LNCaP clone FGC (cell line): Measurements from ENCODE around the gene HIVEP1.

ENCODE experiments used
- DNase-seq: peaks from one replicate; pipeline ENCODE4 v3.0.0-alpha.2; 2011; ENCODE audit warnings: low read depth
- H3K4me3 ChIP-seq: 2 replicates; pipeline ENCODE4 v1.5.1; 2011; ENCODE audit warnings: mild to moderate bottlenecking, low read depth, low read length, control low read depth
- TF ChIP-seq, protein P1 (sequence below): IDR thresholded peaks from 2 replicates; pipeline ENCODE4 v1.5.1; 2012; ENCODE audit warnings: mild to moderate bottlenecking; ENCODE audit not compliant: control insufficient read depth, insufficient read depth; ENCODE audit errors: extremely low read depth

Gene HIVEP1

DNA sequence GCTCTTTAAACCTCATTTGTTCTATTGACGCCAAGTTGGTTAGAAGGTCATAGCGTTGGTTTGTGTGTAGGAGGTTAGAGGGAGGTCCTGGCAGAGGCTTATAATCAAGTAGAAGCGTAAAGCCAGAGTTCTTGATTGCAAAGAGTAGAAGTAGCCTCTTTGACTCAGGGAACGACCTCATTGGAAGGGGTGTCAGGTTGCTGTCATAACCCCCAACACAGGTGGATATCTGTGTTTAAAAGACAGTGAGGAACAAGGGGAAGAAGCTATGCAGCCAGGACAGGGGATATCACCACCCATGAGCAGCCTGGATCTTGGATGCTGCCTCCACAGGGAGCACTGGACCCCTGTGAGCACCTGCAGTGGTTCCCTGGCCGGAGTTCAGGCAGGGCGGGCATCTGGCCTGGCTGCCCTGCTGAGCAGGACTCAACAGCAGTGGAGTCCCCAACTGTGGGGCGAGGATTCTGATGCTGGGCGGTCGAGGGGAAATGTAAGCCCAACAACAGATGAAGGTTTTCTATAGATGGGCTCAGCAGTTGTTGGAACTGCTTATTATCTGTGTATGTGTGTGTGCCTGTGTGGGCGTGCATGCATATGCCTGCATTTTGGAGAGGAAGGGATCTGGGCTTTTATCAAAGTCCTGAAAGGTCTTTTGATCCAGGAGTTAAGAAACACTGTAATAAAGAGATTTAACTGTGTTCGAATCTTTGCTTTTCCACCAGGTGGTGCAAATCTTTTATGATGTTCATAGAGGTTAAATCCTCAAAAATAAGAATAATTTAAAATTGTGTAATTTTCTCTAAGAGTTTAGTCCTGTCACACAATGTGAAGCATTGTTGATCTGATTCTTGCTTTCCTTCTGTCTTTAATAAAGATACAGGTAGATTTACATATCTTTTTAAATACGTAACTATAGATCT, 27.7 kb downstream of the HIVEP1 start:
- no peak overlapping the region for H3K4me3 ChIP-seq
- no peak for DNase-seq
- TF ChIP-seq, protein P1, sequence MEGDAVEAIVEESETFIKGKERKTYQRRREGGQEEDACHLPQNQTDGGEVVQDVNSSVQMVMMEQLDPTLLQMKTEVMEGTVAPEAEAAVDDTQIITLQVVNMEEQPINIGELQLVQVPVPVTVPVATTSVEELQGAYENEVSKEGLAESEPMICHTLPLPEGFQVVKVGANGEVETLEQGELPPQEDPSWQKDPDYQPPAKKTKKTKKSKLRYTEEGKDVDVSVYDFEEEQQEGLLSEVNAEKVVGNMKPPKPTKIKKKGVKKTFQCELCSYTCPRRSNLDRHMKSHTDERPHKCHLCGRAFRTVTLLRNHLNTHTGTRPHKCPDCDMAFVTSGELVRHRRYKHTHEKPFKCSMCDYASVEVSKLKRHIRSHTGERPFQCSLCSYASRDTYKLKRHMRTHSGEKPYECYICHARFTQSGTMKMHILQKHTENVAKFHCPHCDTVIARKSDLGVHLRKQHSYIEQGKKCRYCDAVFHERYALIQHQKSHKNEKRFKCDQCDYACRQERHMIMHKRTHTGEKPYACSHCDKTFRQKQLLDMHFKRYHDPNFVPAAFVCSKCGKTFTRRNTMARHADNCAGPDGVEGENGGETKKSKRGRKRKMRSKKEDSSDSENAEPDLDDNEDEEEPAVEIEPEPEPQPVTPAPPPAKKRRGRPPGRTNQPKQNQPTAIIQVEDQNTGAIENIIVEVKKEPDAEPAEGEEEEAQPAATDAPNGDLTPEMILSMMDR, result no peak

DNA sequence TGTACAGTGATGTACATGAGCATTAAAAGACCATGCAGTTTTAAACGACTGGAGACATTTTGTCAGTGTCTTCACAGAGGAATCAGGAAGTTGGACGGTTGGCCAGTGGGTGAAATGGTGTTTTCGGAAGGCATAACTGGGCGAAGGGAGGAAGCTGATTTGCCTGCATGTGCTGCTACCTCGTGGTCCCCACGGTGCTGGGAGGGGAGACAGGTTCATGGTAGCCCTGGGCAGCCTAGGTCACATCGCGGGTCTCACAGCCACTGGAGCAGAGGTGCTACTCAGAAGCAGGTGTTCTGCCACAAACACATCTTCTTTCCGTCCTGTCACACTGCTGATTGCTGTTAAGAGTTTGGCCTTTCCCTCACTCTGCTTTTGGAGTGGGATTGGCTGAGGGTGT, 35.2 kb downstream of the HIVEP1 start:
- H3K4me3 ChIP-seq, result no peak overlapping the region
- no peak for DNase-seq
- TF ChIP-seq, protein P1, result no peak

DNA sequence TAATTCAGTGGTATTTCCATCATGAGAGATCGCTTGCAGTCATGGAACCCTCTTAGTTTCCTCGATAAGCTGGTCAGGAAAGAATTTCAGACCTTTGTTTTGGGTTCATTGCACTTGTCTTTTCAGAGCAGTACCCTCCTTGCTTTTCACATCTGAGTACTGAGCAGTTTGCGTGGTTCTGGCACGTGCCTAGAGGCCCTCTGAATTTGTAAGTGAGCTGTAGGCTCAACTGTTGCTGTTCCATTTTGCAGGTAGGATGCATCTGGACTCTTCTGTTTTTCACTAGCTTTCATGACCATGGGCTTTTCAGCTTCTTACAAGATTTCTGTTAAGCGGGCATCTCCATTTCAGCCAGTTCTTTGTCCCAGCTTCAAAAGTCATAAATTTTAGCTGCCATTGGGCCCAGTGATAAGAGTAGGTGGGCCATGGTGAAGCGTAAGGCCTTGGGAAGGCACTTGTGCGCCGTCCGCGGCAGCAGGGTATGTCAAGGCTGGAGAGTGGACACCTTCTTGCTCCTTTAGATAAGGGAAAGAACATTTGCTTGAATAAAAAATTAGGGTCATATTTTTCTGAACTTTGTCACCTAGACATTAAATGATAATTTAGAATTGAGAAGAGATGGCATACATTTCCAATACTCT, 35.8 kb downstream of the HIVEP1 start:
- TF ChIP-seq, protein P1, result no peak
- H3K4me3 ChIP-seq, result no peak overlapping the region
- DNase-seq, result no peak

DNA sequence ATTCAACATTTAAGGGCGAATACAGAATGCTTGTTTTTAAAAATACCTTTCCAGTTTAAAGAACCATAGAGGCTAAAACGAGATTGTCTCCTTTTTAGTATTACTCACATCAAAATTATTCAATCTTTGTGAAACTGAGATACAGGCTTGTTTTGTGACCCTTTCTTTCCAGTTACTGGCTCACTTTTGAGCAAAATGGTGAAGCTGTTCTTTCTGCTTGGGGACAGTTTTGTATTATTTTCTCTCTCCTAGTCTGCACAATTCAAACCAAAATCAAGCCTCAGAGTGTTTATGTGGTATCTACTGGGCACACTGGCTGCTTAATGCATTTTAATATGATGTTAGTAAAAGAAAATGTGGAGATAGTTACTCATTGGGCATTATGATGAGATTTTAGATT, 36.5 kb downstream of the HIVEP1 start:
- TF ChIP-seq, protein P1, result no peak
- no peak for DNase-seq
- no peak overlapping the region for H3K4me3 ChIP-seq

DNA sequence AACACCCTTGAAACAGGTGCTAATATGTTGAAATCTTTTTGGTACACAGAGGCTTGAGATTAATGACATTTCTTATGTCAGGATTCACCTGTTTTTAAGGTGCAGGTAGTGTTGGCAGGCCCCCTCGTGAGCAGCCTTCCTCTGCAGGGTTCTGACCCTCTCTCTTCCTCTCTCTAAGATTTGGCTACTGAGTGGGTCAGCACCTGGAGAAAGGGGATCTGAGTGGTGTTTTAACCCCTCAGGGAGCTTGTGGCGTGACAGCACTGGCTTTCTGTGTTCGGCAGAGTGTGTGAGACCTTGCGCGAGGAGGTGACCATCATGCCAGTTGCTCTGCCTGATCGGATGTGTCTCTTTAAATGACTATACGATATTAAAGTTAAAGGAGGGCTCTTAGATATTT, 37.1 kb downstream of the HIVEP1 start:
- DNase-seq, result no peak
- no peak overlapping the region for H3K4me3 ChIP-seq
- TF ChIP-seq, protein P1, result no peak

DNA sequence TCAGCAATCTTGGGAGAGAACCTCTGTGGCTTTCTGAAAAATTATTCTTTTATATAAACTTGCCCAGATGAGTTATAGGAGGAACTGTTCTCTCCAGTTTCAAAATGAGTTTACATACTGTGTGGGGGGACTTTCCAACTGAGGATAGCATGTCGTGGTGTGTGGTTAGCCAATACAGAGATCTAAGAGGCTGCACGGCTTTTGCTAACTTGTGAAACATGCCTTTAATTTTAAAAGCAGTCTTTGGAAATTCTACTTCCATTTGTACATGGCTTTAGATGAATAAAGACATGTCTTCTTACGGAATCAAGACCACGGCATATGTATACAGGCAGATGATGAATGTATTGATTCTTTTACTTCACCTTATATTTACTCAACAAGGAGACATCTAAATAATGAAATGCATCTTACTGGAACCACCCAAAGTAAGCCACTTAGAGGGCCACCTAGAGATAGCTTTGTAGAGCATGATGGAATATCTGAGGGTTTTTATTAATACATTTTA, 39.8 kb downstream of the HIVEP1 start:
- TF ChIP-seq, protein P1, result no peak
- DNase-seq, result no peak
- no peak overlapping the region for H3K4me3 ChIP-seq
